HG03135 (cell line): ENCODE data around the gene RNF31.
"Not testable (repeated sequence)": the region's sequence is repeated elsewhere in the genome, so short reads cannot be mapped to it uniquely, and the experiment has no call there.

ENCODE experiments used
- ATAC-seq: cut with Tn5 transposase; IDR thresholded peaks from one replicate; pipeline ENCODE4 v1.9.1; 2021; ENCODE audit warnings: mild to moderate bottlenecking, moderate library complexity; ENCODE audit not compliant: unreplicated experiment

RNF31 gene

GRCh38 chr14:24146978-24147760 is at the start of gene RNF31:
RNF31 (plus strand) TSS chr14:24147498; CDS start chr14:24147699, 201 bp downstream.
- ATAC-seq, result peak; percentile 79

GRCh38 chr14:24098229-24098926 is 48.9 kb upstream of the RNF31 start:
- no peak for ATAC-seq

- ATAC-seq, result no peak
These were observed 48.1 kb upstream of the RNF31 start for GRCh38 chr14:24098927-24099813.

GRCh38 chr14:24100197-24100981 is 46.9 kb upstream of the RNF31 start:
- no peak for ATAC-seq

- no peak for ATAC-seq
These were observed 46.3 kb upstream of the RNF31 start for GRCh38 chr14:24100982-24101494.

GRCh38 chr14:24102357-24103048 is 44.8 kb upstream of the RNF31 start:
- ATAC-seq, result no peak

GRCh38 chr14:24103451-24103850 is 43.8 kb upstream of the RNF31 start:
- ATAC-seq, result no peak

- ATAC-seq, result not testable (repeated sequence)
These were observed 41.6 kb upstream of the RNF31 start for GRCh38 chr14:24105609-24106239.

GRCh38 chr14:24106672-24107271 is 40.5 kb upstream of the RNF31 start:
- ATAC-seq, result no peak

- no peak for ATAC-seq
These were observed 38.9 kb upstream of the RNF31 start for GRCh38 chr14:24108336-24108874.

GRCh38 chr14:24110060-24110459 is 37.2 kb upstream of the RNF31 start:
- no peak for ATAC-seq

GRCh38 chr14:24110523-24110922 is 36.8 kb upstream of the RNF31 start:
- ATAC-seq, result no peak

GRCh38 chr14:24113379-24113800 is 33.9 kb upstream of the RNF31 start:
- ATAC-seq, result peak; percentile 2

GRCh38 chr14:24113801-24114531 is 33.3 kb upstream of the RNF31 start:
- ATAC-seq, result peak; percentile 28

GRCh38 chr14:24114532-24115421 is 32.5 kb upstream of the RNF31 start, which contains the start of the genes DCAF11 and NRL:
DCAF11 (plus strand) TSS chr14:24114777; CDS start chr14:24115595, 818 bp downstream.
NRL (minus strand) TSS chr14:24114949; CDS start chr14:24082848, 32,101 bp downstream.
- peak; percentile 80 for ATAC-seq

GRCh38 chr14:24115422-24116127 is 31.7 kb upstream of the RNF31 start:
- ATAC-seq, result no peak
